HepG2 (cell line): Measurements from ENCODE around the gene FIZ1.

Experiments
- BCL6 ChIP-seq: IDR thresholded peaks from 2 replicates; pipeline ENCODE4 v1.6.1; 2016; ENCODE audit warnings: missing genetic modification reagents, missing compliant biosample characterization
- CTCF ChIP-seq: sonication (generic); formaldehyde crosslinking; IDR thresholded peaks from 2 replicates; pipeline ENCODE4 v1.5.0; 2020; ENCODE audit warnings: mild to moderate bottlenecking, missing genetic modification reagents, moderate library complexity
- HNF4A ChIP-seq: sonication (generic); formaldehyde crosslinking; IDR thresholded peaks from 2 replicates; pipeline ENCODE4 v1.4.0; 2020; ENCODE audit warnings: missing genetic modification reagents
- KDM1A ChIP-seq: IDR thresholded peaks from 2 replicates; pipeline ENCODE4 v1.6.1; 2016; ENCODE audit warnings: missing compliant biosample characterization
- NR3C1 ChIP-seq: sonication (generic); formaldehyde crosslinking; IDR thresholded peaks from 2 replicates; pipeline ENCODE4 v1.4.0; 2020; ENCODE audit warnings: missing genetic modification reagents
- STAG1 ChIP-seq: sonication (generic); formaldehyde crosslinking; IDR thresholded peaks from 2 replicates; pipeline ENCODE4 v1.4.0; 2020; ENCODE audit warnings: missing genetic modification reagents
- ZHX1 ChIP-seq: sonication (generic); formaldehyde crosslinking; IDR thresholded peaks from 2 replicates; pipeline ENCODE4 v1.8.1; 2022; ENCODE audit warnings: low read depth, mild to moderate bottlenecking, missing genetic modification reagents
- ZNF354B ChIP-seq: sonication (generic); formaldehyde crosslinking; IDR thresholded peaks from 2 replicates; pipeline ENCODE4 v1.8.0; 2022; ENCODE audit warnings: mild to moderate bottlenecking, missing genetic modification reagents

- TF ChIP-seq HNF4A (CRISPR knock-in tag), result no peak
- TF ChIP-seq KDM1A, result no peak
- TF ChIP-seq CTCF (CRISPR knock-in tag), result 0 out of 2 replicates have a peak, but pooled peaks have one; percentile 13
- no peak for TF ChIP-seq ZNF354B (CRISPR knock-in tag)
- TF ChIP-seq NR3C1, result no peak
- no peak for TF ChIP-seq STAG1 (CRISPR knock-in tag)
- peak; percentile 46 for TF ChIP-seq BCL6 (CRISPR knock-in tag)
- TF ChIP-seq ZHX1, result no peak
These were observed 424 bp downstream of the FIZ1 start for GRCh38 chr19:55598719-55599467.
